ENCODE measurements around the gene CEP83. TPM values are rescaled to one million over a fixed set of nuclear protein-coding genes. Genes with fewer than 3 reads are reported as not detected.

CEP83 gene
- total RNA-seq, 1 experiment from 2014 or later: 19.2 TPM

- no peaks in the 10 kb centered on the region for H3K4me1 ChIP-seq (ENCODE audit: control insufficient read depth in 1 of 2, insufficient read depth in 2 of 2, low read length in 2 of 2)
- no peaks in the 10 kb centered on the region for H3K36me3 ChIP-seq (ENCODE audit: control insufficient read depth in 1 of 2, insufficient read depth in 2 of 2, low read length in 2 of 2)
- H3K27ac ChIP-seq (ENCODE audit: low read depth, low read length): no peak overlapping the region
- intact Hi-C loops (cut with micrococcal nuclease): no loop called here
- RAD21 ChIA-PET (ENCODE audit: low non-redundant PET in 1 of 2, low total read pairs in 2 of 2, uncharacterized antibody in 2 of 2, unreplicated experiment in 2 of 2): no interaction called here
- no peak for DNase-seq (ENCODE audit: low read depth, low spot score)
- H3K9me3 ChIP-seq (ENCODE audit: control insufficient read depth in 1 of 2, insufficient read depth in 1 of 2, low read depth in 1 of 2, low read length in 2 of 2): no peaks in the 10 kb centered on the region
- no peak overlapping the region for H3K4me2 ChIP-seq (ENCODE audit: low read length)
- H3K9me2 ChIP-seq (ENCODE audit: insufficient read depth): no peaks in the 10 kb centered on the region
- no peaks in the 10 kb centered on the region for H4K20me1 ChIP-seq (ENCODE audit: insufficient read depth)
- CTCF ChIA-PET: no interaction called here
- no peak overlapping the region for H3K9ac ChIP-seq (ENCODE audit: low read length)
- H2AFZ ChIP-seq (ENCODE audit: low read depth, low read length, poor library complexity, severe bottlenecking): no peak overlapping the region
- H3K27me3 ChIP-seq (ENCODE audit: insufficient read depth, low read length): no peaks in the 10 kb centered on the region
- no peak for TF ChIP-seq ELF1 (IDR thresholded peaks at IDR 0.05; ENCODE audit: borderline replicate concordance, low read depth)
- no peak for TF ChIP-seq POLR2A (IDR thresholded peaks at IDR 0.05; ENCODE audit: borderline replicate concordance, extremely low read depth, insufficient read depth, insufficient read length)
- no peak for TF ChIP-seq SRF (IDR thresholded peaks at IDR 0.05; ENCODE audit: low read depth)
- no peak for TF ChIP-seq POLR2AphosphoS5 (IDR thresholded peaks at IDR 0.05; ENCODE audit: low read depth, low read length)
- TF ChIP-seq EGR1 (IDR thresholded peaks at IDR 0.05; ENCODE audit: low read depth): no peak
- TF ChIP-seq CBX3 (IDR thresholded peaks at IDR 0.05; ENCODE audit: low read depth): no peak
- TF ChIP-seq REST (IDR thresholded peaks at IDR 0.05; ENCODE audit: low read depth): no peak
- TF ChIP-seq ZFX (IDR thresholded peaks at IDR 0.05): no peak
- TF ChIP-seq, protein P1, sequence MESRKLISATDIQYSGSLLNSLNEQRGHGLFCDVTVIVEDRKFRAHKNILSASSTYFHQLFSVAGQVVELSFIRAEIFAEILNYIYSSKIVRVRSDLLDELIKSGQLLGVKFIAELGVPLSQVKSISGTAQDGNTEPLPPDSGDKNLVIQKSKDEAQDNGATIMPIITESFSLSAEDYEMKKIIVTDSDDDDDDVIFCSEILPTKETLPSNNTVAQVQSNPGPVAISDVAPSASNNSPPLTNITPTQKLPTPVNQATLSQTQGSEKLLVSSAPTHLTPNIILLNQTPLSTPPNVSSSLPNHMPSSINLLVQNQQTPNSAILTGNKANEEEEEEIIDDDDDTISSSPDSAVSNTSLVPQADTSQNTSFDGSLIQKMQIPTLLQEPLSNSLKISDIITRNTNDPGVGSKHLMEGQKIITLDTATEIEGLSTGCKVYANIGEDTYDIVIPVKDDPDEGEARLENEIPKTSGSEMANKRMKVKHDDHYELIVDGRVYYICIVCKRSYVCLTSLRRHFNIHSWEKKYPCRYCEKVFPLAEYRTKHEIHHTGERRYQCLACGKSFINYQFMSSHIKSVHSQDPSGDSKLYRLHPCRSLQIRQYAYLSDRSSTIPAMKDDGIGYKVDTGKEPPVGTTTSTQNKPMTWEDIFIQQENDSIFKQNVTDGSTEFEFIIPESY (IDR thresholded peaks at IDR 0.05; ENCODE audit: extremely low read depth, insufficient replicate concordance, low read length): no peak
- no peak for TF ChIP-seq CEBPB (IDR thresholded peaks at IDR 0.05; ENCODE audit: low read depth)
- no peak for TF ChIP-seq SIN3A (IDR thresholded peaks at IDR 0.05; ENCODE audit: low read depth)
- TF ChIP-seq EZH2phosphoT487 (IDR thresholded peaks at IDR 0.05; ENCODE audit: borderline replicate concordance): no peak
- no peak for TF ChIP-seq MAX (IDR thresholded peaks at IDR 0.05)
- no peak for TF ChIP-seq SP1 (IDR thresholded peaks at IDR 0.05; ENCODE audit: low read depth)
- TF ChIP-seq EZH2 (IDR thresholded peaks at IDR 0.05): no peak
- TF ChIP-seq RAD21 (IDR thresholded peaks at IDR 0.05; ENCODE audit: low read depth): no peak
- no peak for TF ChIP-seq TCF7L2 (IDR thresholded peaks at IDR 0.05; ENCODE audit: borderline replicate concordance, extremely low read depth, insufficient read depth, insufficient read length)
- no peak for TF ChIP-seq YY1 (IDR thresholded peaks at IDR 0.05; ENCODE audit: extremely low read depth, insufficient replicate concordance, low read depth, low read length)
- no peak for TF ChIP-seq ZNF274 (IDR thresholded peaks at IDR 0.05; ENCODE audit: low read depth, low read length)
- no peak for TF ChIP-seq FOSL1 (IDR thresholded peaks at IDR 0.05; ENCODE audit: low read depth)
- BruUV-seq (replicated peaks): no TSS peak
- POLR2A ChIA-PET: no interaction called here
- H3K4me3 ChIP-seq (replicated peaks in 1 of 2; ENCODE audit: low read depth in 1 of 2, low read length in 2 of 2): no peak overlapping the region
- ATAC-seq: no peak
- H3K79me2 ChIP-seq (ENCODE audit: insufficient read depth, low read length): no peaks in the 10 kb centered on the region
Measured at GRCh38 chr12:94284859-94285258, 174.8 kb downstream of the CEP83 start.

Data from HCT116 (cell line).